GM12892 (cell line): ENCODE data around the gene SMIM12.

ENCODE experiments used
- POLR2A ChIP-seq: IDR thresholded peaks from 2 replicates; pipeline ENCODE4 v1.6.1; 2011; ENCODE audit warnings: low read depth, low read length, control low read depth
- POLR2AphosphoS5 ChIP-seq: IDR thresholded peaks from 2 replicates; pipeline ENCODE4 v1.6.1; 2011; ENCODE audit warnings: low read depth, low read length, control low read depth

DNA sequence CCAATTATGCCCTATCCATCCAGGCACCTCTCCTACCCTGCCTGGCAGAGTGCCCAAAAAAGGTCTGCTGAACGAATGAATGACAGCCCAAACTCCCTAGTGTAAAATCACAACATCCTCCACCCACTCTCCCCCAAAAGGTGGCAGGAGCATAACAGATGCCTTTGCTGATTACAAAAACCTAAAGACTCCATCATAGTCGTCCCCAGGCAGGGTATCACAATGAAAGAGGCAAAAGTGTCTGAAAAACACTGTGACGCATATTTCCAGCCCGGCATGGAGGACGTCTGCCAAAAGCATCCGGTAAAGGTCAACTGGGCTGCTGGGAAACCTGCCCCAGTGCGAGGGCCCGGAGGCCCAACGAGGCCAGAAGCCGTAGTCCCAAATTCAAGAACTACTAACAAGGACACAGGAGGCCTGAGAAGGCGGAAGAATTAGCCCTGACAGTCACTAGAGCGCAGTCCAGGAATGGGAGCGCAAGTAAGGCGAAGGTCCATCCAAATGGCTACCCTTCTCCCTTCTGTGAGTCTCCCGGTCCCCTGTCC, 576 bp downstream of the SMIM12 start:
- TF ChIP-seq POLR2A (no peak), POLR2AphosphoS5 (no peak)
